MM.1S (cell line): ENCODE data around the gene ADGRV1.

Source experiments
- EZH2 ChIP-seq: fragments of 300-600 bp; sonication (generic); optimal IDR thresholded peaks from 2 replicates; pipeline ENCODE3; 2017; ENCODE audit warnings: low read depth, mild to moderate bottlenecking, antibody characterized with exemption, low read length, mixed read lengths
- EZH2phosphoT487 ChIP-seq: fragments of 300-600 bp; sonication (generic); IDR thresholded peaks from 2 replicates; pipeline ENCODE4 v1.6.1; 2018; ENCODE audit warnings: antibody characterized with exemption, low read length
- TF ChIP-seq, protein P1 (sequence below): fragments of 300-600 bp; sonication (generic); IDR thresholded peaks from 2 replicates; pipeline ENCODE4 v1.5.1; 2016; ENCODE audit warnings: antibody characterized with exemption, low read length, mixed read lengths

DNA sequence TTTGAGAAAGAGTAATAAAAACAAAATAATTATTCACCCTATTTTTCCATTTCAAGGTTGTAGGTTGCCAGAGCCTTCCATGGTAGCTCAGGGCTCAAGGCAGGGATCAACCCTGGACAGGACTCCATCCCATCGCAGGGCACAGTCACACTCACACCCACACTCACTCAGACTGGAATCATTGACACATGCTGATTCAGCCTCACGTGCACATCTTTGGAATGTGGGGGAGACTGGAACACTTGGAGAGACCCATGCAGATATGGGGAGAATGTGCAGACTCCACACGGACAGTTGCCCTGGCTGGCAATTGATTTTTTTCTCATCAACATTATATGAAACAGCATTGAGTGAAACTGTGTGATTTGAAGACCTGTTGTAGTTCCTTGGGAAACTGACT, 234.1 kb downstream of the ADGRV1 start:
- TF ChIP-seq, protein P1, sequence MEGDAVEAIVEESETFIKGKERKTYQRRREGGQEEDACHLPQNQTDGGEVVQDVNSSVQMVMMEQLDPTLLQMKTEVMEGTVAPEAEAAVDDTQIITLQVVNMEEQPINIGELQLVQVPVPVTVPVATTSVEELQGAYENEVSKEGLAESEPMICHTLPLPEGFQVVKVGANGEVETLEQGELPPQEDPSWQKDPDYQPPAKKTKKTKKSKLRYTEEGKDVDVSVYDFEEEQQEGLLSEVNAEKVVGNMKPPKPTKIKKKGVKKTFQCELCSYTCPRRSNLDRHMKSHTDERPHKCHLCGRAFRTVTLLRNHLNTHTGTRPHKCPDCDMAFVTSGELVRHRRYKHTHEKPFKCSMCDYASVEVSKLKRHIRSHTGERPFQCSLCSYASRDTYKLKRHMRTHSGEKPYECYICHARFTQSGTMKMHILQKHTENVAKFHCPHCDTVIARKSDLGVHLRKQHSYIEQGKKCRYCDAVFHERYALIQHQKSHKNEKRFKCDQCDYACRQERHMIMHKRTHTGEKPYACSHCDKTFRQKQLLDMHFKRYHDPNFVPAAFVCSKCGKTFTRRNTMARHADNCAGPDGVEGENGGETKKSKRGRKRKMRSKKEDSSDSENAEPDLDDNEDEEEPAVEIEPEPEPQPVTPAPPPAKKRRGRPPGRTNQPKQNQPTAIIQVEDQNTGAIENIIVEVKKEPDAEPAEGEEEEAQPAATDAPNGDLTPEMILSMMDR: no peak
- TF ChIP-seq EZH2phosphoT487 (no peak), EZH2 (no peak)
